GM12878 (cell line): Measurements from ENCODE around the gene CD151. TPM values are rescaled to one million over a fixed set of nuclear protein-coding genes. Genes with fewer than 3 reads are reported as not detected.

Source experiments
- E2F8 ChIP-seq: fragments of 450-650 bp; IDR thresholded peaks from 2 replicates; pipeline ENCODE4 v1.6.1; 2018; ENCODE audit warnings: mild to moderate bottlenecking, low read depth, moderate library complexity; ENCODE audit not compliant: partially characterized antibody
- IKZF2 ChIP-seq, 2 experiments: fragments of 450-650 bp; IDR thresholded peaks; 2 replicates each; pipeline ENCODE4 v1.6.1; 2017; ENCODE audit warnings: mild to moderate bottlenecking in 2 of 2, moderate library complexity in 2 of 2
- NKRF ChIP-seq: fragments of 450-650 bp; conservative IDR thresholded peaks from 2 replicates; pipeline ENCODE4 v1.6.1; 2017; ENCODE audit warnings: mild to moderate bottlenecking, moderate library complexity
- POLR2AphosphoS5 ChIP-seq: IDR thresholded peaks from 2 replicates; pipeline ENCODE4 v1.6.1; 2011; ENCODE audit warnings: mild to moderate bottlenecking, low read length, inconsistent platforms
- POU2F2 ChIP-seq: IDR thresholded peaks from 3 replicates; pipeline ENCODE4 v1.6.1; 2011; ENCODE audit warnings: low read depth, mild to moderate bottlenecking, low read length, borderline replicate concordance
- RAD51 ChIP-seq: fragments of 450-650 bp; IDR thresholded peaks from 2 replicates; pipeline ENCODE4 v1.6.1; 2016; ENCODE audit warnings: moderate library complexity, mild to moderate bottlenecking, inconsistent platforms
- SREBF1 ChIP-seq: IDR thresholded peaks from 2 replicates; pipeline ENCODE4 v1.6.1; 2012; ENCODE audit warnings: mild to moderate bottlenecking, low read length
- ZZZ3 ChIP-seq: IDR thresholded peaks from 2 replicates; pipeline ENCODE4 v1.6.1; 2011; ENCODE audit warnings: low read depth; ENCODE audit not compliant: control insufficient read depth, insufficient read length
- polyA plus RNA-seq, 11 experiments: library from polyadenylated mRNA; depleted of rRNA in 4 of 11; unstranded in 6 of 11; stranded (reverse) in 5 of 11; fragments of >200 nt; fragmentation: Nextera tagmentation in 4 of 11; fragmentation: Illumina TruSeq in 1 of 11; extraction: Ambion mirVana in 4 of 11; extraction: Trizol in 1 of 11; gene quantifications; 1 replicate in 1 of 11; 2 replicates in 10 of 11; pipeline versions ENCODE4 v1.2.1 to v1.2.3, GENCODE V29; 2011 to 2016; ENCODE audit warnings: inconsistent platforms in 2 of 11, missing spikeins in 2 of 11, low read depth in 1 of 11
- total RNA-seq, 4 experiments: library from RNA; depleted of rRNA in 3 of 4; stranded (reverse); fragments of >200 nt in 3 of 4; fragmentation: Illumina TruSeq in 1 of 4; extraction: Trizol in 1 of 4; gene quantifications; 2 replicates each; pipeline versions ENCODE4 v1.2.1 to v1.2.3, GENCODE V29; 2013 to 2021
- TF ChIP-seq, protein P1 (sequence below): fragments of 450-650 bp; formaldehyde crosslinking; IDR thresholded peaks from 2 replicates; pipeline ENCODE4 v1.4.0; 2020; ENCODE audit warnings: mild to moderate bottlenecking, moderate library complexity

The CD151 gene
- total and polyA plus RNA-seq, 10 of the 15 experiments (the other 5 are each of a cell fraction or from before 2014, with no cell fraction given) = 0.52 to 41.7 (median 14.7) TPM

- TF ChIP-seq RAD51 (no peak), POU2F2 (no peak), IKZF2 (IDR thresholded peaks at IDR 0.05) (no peak), E2F8 (no peak), ZZZ3 (no peak), SREBF1 (no peak), NKRF (no peak), POLR2AphosphoS5 (no peak)
- TF ChIP-seq, protein P1, sequence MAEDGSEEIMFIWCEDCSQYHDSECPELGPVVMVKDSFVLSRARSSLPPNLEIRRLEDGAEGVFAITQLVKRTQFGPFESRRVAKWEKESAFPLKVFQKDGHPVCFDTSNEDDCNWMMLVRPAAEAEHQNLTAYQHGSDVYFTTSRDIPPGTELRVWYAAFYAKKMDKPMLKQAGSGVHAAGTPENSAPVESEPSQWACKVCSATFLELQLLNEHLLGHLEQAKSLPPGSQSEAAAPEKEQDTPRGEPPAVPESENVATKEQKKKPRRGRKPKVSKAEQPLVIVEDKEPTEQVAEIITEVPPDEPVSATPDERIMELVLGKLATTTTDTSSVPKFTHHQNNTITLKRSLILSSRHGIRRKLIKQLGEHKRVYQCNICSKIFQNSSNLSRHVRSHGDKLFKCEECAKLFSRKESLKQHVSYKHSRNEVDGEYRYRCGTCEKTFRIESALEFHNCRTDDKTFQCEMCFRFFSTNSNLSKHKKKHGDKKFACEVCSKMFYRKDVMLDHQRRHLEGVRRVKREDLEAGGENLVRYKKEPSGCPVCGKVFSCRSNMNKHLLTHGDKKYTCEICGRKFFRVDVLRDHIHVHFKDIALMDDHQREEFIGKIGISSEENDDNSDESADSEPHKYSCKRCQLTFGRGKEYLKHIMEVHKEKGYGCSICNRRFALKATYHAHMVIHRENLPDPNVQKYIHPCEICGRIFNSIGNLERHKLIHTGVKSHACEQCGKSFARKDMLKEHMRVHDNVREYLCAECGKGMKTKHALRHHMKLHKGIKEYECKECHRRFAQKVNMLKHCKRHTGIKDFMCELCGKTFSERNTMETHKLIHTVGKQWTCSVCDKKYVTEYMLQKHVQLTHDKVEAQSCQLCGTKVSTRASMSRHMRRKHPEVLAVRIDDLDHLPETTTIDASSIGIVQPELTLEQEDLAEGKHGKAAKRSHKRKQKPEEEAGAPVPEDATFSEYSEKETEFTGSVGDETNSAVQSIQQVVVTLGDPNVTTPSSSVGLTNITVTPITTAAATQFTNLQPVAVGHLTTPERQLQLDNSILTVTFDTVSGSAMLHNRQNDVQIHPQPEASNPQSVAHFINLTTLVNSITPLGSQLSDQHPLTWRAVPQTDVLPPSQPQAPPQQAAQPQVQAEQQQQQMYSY (CRISPR knock-in tag) = no peak
- TF ChIP-seq, all 136 proteins: peak for 0
These were observed 29.4 kb downstream of the CD151 start (continued) for GRCh38 chr11:862081-862661.
